Right ventricle myocardium inferior (tissue), 1 donor: ENCODE measurements around the gene CHST11. TPM values are rescaled to one million over a fixed set of nuclear protein-coding genes. Genes with fewer than 3 reads are reported as not detected.

Experiments
- ATAC-seq: fragments of 200-7000 bp; cut with Tn5 transposase; one replicate; pipeline ENCODE4 v1.9.1; 2020; ENCODE audit warnings: mild to moderate bottlenecking, moderate library complexity
- DNase-seq: peaks from one replicate; pipeline ENCODE4 v3.0.0; 2021; ENCODE audit errors: missing footprints
- intact Hi-C: fragments of 100-400 bp; cut with DNase I; formaldehyde crosslinking; loops from one replicate; pipeline ENCODE4 v1.11.0; 2022
- total RNA-seq: library from RNA; stranded (reverse); fragmentation: NEBNext Ultra II Directional; extraction: Animal tissue kit (Norgen Biotek cat#: 25700); gene quantifications from one replicate; pipeline ENCODE4 v1.2.1, GENCODE V29; 2021
- donor health status: DM: no; HTN: yes; CAD: no; lungs with severe emphysema.

CHST11 gene
- total RNA-seq, 1 donor from 2014 or later = 3.7 TPM

DNA sequence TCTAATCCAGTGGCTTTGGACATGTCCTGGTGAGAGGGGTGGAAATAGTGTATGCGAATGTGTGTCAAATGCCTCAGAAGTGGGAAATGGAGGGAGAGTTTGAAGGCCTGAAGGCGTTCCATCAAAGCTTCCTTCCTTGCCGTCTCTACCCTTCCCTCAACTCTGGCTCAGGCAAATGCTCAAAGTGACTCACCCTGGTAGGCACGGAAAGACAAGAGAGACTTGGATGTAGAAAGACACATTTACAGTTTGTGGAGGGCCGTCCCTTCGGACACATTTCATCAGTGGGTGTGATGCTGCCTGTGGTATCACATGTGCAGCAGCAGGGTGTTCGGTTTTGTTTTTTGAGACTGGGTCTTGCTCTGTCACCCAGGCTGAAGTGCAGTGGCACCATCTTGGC is 36.7 kb downstream of the CHST11 start:
- ATAC-seq (no peak), DNase-seq (no peak)
- intact Hi-C loops = no loop called here

DNA sequence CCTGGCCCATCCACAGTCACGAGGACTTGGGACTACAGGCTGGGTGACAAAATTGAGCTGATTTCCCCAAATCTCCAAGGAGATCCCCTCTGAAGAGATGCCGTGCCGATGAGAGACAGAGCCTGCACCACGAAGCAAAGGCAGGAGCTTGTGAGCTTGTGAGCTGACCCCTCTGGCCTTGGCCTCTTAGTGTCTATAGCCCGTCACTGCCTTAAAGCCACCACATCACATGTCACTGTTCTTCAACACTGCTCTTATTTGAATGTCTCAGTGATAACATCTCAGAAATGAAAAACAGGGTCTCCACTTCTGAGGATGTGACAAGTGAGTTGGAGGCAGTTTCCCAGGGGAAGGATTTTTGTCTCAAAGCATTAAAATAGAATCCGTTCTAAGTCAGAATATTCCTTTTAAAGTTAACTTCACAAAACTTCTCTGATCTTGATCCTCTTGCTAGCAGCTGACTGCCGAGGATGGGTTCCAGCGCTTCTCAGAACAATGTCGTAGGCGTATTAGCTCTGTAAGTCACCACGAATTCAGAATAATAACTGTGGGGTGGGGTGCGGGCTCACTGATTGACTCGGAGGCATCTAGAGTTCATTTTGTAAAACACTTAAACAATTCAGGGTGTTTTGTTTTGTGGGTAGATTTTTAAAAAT is 37.5 kb downstream of the CHST11 start:
- intact Hi-C loops = no loop called here
- ATAC-seq (peak; percentile 74), DNase-seq (no peak)

DNA sequence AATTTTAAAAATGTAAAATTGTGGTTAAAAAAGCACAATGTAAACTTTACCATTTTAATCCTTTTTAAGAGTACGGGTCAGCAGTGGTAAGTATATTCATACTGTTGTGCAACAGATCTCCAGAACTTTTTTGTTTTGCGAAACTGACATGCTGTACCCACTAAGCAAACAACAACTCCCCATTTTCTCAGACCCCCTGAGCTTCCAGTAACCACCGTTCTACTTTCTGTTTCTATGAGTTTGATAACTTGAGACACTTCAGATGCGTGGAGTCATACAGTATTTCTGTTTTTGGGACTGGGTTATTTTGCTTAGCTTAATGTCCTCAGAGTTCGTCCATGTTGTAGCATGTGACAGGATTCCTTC is 38.0 kb downstream of the CHST11 start:
- intact Hi-C loops = no loop called here
- ATAC-seq = peak; percentile 26
- no peak for DNase-seq

DNA sequence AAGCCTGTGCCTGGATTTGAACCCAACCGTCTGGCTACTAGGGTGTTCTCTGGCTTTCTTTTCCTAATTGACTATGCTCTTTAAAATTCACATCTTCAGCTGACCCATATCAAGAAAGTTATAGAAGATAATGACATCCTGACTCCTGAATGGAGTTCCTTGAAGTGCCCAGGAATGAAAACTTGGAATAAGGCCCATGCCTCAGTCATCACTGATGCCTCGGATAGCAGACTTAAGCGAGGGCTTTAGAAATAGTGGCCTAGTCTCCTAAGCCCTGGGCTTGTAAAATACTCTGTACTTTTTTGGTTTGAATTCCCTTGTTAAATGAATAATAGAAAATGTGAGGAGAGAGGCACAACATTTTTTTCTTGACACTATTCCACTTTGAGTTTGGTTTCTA is 39.0 kb downstream of the CHST11 start:
- intact Hi-C loops = no loop called here
- no peak for DNase-seq
- no peak for ATAC-seq

DNA sequence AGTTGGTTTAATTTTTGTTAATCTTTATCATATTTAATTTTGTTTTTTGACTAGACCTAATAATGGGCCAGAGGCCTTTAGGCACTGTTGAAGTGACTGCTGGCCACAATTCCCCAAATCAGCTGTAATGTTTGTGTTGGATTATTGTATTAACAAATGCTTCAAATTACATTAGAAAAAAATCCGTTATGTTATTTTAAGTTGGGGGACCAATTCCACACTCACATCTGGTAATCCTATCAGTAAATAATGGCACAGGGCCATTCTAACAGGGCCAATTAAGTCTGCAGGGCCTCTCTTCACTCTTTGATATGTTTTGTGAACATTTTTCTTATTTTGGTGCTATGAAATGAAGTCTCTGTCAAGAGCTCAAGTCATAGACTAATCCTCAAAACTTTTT is 39.6 kb downstream of the CHST11 start:
- DNase-seq = no peak
- intact Hi-C loops = no loop called here
- no peak for ATAC-seq

DNA sequence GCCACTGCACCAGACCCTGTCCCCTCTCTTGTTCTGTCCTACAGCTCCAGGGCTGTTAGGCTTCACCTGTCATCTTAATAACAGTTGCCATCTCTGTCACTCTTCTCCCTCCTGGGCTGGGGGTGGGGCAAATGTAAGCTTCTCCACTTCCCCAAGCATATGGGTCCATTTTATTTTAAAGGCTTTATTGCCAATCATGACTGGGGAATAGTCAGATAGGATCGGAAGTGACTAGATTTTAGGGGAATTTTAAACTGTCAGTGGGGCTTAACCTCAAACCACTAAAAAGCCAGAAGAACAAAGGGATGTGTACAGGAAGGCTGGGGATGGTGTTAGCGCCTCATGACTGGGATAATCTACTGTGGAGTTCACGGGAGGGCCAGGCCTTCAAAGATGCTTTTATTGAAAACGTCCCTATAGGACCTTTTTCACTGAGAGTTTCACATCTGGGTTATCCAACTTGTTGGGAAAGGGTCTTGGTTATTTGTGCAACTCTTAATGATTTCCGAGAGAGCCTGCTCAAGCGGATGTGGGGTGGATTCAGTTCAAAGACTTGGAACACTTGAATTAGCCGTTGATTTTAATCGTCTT is 41.6 kb downstream of the CHST11 start:
- ATAC-seq (no peak), DNase-seq (no peak)
- intact Hi-C loops = no loop called here

DNA sequence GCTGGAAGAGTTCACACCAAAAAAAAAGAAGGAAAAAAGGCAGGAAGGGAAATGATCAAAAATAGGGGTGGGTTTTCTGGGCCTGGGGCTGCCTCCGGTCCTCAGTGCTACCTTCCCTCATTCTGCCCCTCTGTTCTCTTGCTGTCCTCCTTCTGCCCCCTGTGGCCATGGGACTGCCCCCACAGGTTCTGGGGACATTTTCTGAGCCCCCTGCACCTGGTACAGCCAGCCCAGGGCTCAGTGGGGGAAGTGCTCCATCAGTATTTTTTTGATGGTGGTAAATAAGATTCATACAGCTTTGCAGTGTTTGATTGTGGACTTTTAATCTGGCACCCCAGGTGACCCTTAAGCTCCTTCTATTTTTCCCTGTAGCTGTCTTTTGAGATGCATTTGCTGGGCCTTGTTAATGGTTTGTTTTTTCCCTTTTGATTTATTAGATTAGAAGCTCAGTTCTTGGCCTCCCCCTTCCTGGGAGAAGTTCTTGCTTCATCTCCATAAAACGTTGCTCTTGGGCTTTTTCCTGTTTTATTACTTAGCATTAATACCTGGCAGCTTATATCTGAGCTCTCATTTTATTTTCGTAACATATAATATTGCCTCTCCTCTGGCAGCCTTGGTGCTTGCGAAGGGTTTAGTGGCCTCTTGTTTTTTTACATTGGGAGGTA is 43.1 kb downstream of the CHST11 start:
- intact Hi-C loops = no loop called here
- ATAC-seq (no peak), DNase-seq (no peak)

DNA sequence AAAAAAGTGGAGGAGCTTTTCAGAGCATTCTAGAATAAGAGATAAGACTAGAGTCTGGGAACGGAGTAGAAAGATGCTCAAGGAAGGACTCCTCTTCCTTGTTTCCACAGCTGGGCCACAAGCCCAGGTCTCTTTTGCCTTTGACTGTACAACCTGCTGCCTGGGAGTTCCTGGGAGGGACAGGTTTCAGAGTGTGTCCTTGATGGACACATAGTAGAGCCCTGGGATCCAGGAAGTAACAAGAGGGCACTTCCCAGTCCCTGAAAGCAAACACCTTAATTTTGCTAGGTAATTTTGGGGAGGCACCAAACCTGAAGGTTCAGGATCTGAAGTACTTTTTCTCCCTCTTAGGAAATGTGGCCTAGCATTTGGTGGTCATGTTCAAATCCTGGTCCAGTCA is 44.4 kb downstream of the CHST11 start:
- intact Hi-C loops = no loop called here
- no peak for DNase-seq
- no peak for ATAC-seq

DNA sequence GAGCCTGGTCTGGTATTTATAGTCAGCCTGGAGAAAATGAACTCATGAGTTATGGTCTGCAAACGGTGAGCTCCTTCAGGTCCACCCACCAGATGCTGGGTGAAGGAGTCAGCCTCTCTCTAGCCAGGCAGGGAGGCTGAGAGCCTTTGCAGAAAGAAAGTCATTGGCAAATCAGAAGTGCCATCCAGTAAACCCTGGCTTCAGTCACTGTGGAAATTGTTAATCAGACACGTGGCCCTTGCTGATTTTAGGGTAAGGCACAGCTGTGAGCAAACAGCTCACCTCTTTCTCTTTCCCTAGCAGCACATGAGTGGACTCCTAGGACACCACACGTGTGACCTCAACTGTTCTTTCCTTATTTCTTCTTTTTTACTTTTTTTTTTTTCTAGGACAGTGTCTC is 44.9 kb downstream of the CHST11 start:
- no peak for DNase-seq
- no peak for ATAC-seq
- intact Hi-C loops = no loop called here

DNA sequence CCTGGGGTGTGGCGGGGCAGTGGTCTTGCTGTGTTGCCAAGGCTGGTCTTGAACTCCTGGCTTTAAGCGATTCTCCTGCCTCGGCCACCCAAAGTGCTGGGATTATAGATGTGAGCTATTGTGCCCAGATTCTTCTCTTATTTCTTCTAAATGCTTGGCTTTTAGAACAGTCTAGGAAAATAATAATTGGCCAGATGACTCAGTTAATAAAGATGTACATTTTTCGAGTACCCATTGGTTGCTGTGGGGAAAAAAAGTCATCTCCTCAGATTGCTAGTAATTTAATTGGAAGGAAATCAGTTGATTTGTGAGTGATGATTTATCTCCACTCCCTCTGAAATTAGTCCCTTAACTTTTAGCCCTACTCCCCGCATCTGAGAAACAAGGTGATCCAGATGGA is 45.5 kb downstream of the CHST11 start:
- intact Hi-C loops = no loop called here
- DNase-seq (no peak), ATAC-seq (no peak)

DNA sequence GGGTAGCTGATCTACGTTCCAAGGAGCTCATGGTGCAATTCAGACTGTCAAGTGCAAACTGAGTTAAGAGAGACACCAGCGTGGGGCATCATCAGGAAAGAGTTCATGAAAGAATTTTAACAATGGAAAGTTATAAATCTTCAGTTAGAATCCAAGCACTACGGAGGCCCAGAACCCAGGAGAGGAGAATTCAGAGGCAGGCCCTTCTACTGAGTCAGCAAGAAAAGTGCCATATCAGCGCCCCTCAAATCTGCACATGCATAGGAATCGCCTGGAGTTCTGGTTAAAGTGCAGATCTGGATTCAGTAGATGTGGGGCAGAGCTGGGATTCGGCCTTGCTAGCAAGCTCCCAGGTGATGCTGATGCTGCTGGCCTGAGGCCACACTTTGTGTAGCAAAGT is 45.9 kb downstream of the CHST11 start:
- DNase-seq (no peak), ATAC-seq (no peak)
- intact Hi-C loops = no loop called here

DNA sequence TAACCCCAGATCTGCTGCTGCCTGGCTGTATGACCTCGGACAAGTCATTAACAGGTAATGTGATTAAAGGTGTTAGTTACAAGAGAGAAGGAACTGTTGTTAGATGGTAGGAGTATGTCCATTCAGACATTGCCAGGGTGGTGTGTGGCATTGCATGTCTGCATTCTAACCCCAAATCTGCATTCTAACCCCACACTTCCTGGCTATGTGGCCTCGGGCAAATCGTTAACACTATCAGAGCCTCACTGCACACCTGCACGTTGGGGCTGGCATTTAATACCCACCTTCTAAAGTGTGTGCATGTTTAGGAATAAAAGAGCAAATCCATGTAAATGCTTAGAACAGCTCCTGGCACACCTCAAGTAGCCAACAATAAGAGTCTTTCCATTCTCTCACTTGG is 46.4 kb downstream of the CHST11 start:
- intact Hi-C loops = no loop called here
- ATAC-seq (no peak), DNase-seq (no peak)

DNA sequence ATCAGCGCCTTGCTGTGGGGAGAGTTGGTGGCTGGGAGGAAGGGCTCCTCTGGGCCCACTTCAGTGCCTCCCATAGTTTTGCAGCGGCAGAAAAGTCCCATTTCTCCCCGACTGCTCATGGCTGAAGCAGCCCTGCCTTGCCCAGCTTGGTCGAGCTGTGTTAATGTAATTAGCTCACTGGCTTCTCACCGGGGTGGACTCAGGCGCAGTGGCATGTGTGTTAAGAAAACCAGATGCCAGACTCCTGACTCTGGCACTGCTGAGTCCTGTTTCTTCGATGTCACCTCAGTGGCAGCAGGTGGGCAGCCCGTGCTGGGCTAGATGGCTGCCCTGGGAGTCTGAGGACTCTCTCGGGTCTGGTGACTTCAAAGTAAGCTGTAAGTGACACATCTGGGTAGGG is 47.4 kb downstream of the CHST11 start:
- ATAC-seq (no peak), DNase-seq (no peak)
- intact Hi-C loops = no loop called here

DNA sequence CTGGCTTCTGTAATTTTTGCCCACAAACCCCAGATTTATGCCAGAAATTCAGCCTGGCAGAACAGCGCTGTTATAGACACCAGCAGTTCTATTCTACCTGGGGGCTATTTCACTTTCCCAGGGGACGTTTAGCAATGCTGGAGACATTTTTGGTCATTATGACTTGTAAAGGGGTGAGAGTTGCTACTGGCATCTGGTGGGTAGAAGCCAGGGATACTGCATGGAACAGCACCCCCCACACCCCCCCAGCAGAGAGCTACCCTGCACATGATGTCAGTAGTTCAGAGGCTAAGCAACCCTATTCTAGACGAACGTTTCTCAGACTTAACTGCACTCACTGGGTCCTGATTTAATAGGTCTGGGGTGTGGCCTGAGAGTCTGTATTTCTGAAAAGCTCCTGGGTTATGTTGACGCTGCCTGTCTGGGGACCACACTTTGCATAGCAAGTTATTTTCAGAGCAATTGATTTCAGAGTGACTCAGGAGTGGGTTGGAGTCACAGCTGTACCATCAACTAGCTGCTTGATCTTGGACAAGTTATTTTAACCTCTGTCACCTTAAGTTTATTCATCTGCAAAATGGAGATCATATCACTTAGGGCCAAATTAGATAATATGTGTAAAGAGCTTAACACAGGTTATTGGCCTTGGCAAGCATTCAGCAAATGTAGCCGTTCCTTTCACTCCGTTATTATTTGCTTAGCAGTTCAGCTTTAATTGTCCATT is 48.5 kb downstream of the CHST11 start:
- intact Hi-C loops = loop anchor here (5.0 kb wide), 1 partner anchor 48 kb away; the partner anchor contains the start of gene CHST11
- no peak for DNase-seq
- ATAC-seq = no peak

DNA sequence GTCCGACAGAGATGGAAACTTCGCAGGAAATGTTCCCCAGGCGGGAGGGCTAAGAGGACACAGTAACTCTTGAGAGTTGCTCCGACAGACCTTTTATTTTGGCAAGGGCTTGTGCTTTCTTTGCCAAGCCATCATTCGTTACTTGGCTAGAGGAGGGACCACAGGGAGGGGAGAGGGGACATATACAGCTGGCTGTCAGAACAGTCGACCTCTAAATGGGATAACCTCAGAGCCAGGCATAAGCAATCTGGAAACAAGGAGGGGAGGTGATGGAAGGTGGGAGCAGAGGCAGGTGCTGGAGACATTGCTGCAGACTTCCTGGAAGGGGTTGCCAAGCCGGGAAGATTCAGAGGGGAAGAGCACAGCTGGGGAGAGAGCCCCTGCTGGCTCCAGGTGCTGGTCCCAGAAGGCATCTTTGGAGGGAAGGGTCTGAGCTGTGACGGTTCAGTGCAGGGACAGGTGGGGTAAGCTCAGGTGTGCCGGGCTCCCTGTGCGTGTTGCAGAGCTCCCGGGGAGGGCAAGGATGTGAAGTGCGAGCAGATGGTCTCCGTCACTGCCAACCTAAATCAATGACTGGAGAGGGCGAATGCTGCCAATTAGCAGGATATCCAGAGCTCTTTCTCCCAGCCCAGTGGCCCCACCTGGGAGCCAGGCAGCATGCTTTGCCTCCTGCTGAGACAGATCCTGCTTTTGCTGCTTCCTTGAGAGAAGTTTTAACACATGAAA is 50.1 kb downstream of the CHST11 start:
- intact Hi-C loops = loop anchor here (5.0 kb wide), 1 partner anchor 50 kb away; the partner anchor contains the start of gene CHST11
- ATAC-seq (peak; percentile 80), DNase-seq (no peak)

DNA sequence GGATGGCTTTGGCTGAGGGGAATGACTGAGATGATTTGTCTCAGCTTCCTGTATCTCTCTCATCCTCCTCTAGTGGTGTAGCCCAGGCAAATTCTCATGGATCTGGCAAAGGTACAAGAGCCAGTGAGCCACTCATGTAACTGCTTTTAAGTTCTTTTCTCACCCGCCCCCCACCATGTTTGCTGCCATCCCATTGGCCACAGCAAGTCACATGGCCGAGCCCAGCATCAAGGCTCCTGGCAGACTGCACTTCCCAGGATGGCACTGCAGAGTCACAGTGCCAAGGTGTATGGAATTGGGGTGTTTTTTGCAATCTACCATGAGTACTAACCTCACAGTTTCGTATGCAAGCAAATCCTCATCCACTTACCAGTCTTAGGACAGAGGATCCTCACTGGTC is 50.9 kb downstream of the CHST11 start:
- no peak for ATAC-seq
- intact Hi-C loops = loop anchor here (5.0 kb wide), 1 partner anchor 50 kb away; the partner anchor contains the start of gene CHST11

DNA sequence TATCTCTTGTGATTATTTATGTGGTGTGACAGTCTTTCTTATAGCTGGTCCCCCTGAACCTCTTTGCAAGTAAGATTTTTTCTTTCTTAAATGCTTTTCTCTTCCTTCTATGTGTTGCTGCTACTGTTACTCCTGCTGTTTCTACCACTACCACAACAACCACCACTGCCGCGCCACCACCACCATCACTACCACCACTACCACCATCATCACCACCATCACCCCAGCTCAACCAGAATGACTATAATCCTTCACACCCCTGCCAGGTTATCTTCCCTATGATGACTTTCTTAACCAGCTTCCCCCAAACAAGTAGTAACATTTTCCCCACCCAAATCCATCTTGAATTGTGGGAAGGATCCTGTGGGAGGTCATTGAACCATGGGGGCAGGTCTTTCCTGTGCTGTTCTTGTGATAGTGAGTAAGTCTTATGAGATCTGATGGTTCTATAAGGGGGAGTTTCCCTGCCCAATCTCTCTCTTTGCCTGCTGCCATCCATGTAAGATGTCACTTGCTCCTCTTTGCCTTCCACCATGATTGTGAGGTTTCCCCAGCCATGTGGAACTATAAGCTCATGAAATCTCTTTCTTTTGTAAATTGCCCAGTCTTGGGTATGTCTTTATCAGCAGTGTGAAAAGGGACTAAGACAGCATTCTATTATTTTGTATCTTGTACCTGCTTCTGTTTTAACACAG is 52.2 kb downstream of the CHST11 start:
- DNase-seq = no peak
- intact Hi-C loops = loop anchor here (5.0 kb wide), 1 partner anchor 52 kb away; the partner anchor contains the start of gene CHST11
- no peak for ATAC-seq

More for the DNA sequence above, 50.9 kb downstream of the CHST11 start:
- no peak for DNase-seq

DNA sequence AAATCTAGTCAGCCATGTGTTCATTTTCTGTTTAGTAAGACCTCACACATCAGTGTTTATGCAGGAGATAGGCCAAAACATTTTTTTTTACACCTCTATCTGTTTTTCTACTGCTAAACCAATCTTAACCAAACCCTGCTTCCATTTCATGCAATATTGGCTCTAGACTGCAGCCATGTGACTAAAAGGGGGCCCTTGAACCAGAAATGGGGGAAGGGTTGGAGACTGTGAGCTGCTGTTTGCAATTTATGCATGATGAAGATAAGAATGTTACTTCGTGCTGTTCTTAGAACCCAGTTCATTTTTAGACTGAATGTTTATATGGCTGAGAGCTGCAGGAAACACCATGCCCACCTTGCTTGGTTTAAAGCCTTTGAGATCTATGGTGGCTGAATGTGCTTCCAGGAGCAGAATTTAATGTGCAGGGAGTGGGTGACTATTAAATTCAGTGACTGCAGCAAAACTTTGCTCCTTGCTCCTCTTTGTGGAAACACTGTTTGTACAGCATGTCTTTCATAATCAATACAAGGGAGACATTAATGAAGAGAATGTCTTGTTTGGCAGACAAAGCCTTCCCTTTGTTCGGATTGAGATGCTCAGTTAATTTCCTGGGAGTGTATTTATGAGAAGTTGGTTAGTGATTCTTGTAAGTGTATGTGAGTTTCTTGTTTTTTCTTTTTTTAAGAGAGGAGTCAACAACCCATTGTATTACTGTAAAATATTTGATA is 53.6 kb downstream of the CHST11 start:
- intact Hi-C loops = no loop called here
- ATAC-seq (no peak), DNase-seq (no peak)
